ENCODE measurements around the gene MACO1. TPM values are rescaled to one million over a fixed set of nuclear protein-coding genes. Genes with fewer than 3 reads are reported as not detected.
A peak's percentile ranks its signal among the peaks of the same experiment; 100 is the strongest.

Gene MACO1
- total RNA-seq, 2 experiments from 2014 or later: 24.1 to 24.9 TPM

DNA sequence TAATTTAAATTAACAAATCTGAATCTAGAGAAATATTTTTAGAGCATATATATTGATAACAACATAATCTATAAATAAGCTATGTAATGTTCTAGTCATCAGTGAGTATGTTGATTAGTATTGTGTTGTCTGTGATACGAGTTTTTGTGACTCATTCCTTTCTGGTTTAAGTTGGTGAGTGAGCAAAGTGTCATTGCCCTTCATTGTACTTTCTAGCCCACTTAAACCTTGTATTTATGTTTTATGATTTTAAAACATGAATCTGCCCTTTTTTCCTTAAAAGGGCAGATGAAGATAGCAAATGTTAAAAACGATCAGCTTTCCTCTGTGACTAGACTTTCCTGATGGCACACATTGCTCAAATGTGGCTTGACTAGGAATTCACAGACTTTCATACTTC lies 38.5 kb downstream of the MACO1 start:
- H3K27me3 ChIP-seq (ENCODE audit: control insufficient read depth in 1 of 2, insufficient read depth in 2 of 2, low read length in 2 of 2): no peaks in the 10 kb centered on the region
- intact Hi-C loops (cut with DNase I, micrococcal nuclease): no loop called here
- Mint-ChIP-seq H3K4me3 (no peak overlapping the region), H3K27me3 (no peaks in the 10 kb centered on the region), H3K9me3 (no peaks in the 10 kb centered on the region), H3K4me1 (ENCODE audit: low read depth) (peaks cover 61% of the 10 kb centered on the region), H3K27ac (no peak overlapping the region), H3K36me3 (ENCODE audit: low read depth) (peaks cover 40% of the 10 kb centered on the region)
- no peak overlapping the region for H3K27ac ChIP-seq (ENCODE audit: low read depth in 1 of 2, low read length in 2 of 2)
- ATAC-seq (ENCODE audit: poor library complexity) (no peak), DNase-seq (no peak)
- TF ChIP-seq, protein P1, sequence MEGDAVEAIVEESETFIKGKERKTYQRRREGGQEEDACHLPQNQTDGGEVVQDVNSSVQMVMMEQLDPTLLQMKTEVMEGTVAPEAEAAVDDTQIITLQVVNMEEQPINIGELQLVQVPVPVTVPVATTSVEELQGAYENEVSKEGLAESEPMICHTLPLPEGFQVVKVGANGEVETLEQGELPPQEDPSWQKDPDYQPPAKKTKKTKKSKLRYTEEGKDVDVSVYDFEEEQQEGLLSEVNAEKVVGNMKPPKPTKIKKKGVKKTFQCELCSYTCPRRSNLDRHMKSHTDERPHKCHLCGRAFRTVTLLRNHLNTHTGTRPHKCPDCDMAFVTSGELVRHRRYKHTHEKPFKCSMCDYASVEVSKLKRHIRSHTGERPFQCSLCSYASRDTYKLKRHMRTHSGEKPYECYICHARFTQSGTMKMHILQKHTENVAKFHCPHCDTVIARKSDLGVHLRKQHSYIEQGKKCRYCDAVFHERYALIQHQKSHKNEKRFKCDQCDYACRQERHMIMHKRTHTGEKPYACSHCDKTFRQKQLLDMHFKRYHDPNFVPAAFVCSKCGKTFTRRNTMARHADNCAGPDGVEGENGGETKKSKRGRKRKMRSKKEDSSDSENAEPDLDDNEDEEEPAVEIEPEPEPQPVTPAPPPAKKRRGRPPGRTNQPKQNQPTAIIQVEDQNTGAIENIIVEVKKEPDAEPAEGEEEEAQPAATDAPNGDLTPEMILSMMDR (IDR thresholded peaks at IDR 0.05): no peak
- peaks cover 10% of the 10 kb centered on the region for H3K36me3 ChIP-seq (ENCODE audit: insufficient read depth, low read length)
- ChIA-PET CTCF (interaction anchor here (0.7 kb wide), 1 partner anchor 36 kb away, joined by 3 read pairs; no protein-coding TSS in a partner anchor), POLR2A (interaction anchor here (2.5 kb wide), 1 partner anchor 38 kb away, joined by 11 read pairs; the partner anchor contains the start of gene MACO1)
- no peak overlapping the region for H3K4me3 ChIP-seq (ENCODE audit: low read length)
- H3K9me3 ChIP-seq (ENCODE audit: control insufficient read depth in 1 of 2, insufficient read depth in 1 of 2, low read length in 2 of 2): no peaks in the 10 kb centered on the region
- H3K4me1 ChIP-seq (ENCODE audit: insufficient read depth, low read length): peaks cover 11% of the 10 kb centered on the region

DNA sequence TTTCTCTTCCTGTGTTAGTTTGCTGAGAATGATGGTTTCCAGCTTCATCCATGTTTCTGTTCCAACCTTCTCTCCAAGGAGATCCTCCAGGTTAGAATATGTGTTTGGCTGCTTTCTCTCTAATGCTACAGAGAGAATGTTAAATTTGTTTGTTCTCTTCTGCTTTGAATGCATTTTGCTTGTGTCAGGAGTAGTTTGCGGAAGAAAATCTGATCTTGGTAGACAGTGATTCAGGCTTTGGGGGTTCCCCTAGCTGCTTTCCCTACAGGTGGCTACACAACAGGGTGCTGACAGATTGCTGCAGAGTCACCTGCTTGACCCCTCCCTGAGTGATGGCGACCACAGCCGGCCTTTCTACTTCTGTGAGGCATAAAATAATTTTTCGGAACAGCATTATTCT lies 41.8 kb downstream of the MACO1 start:
- ATAC-seq (ENCODE audit: poor library complexity) (peak; percentile 27), DNase-seq (peak in 3 of 14 experiments; percentile 12 to 35 (median 21))
- Mint-ChIP-seq H3K36me3 (ENCODE audit: low read depth) (peaks cover 42% of the 10 kb centered on the region), H3K27ac (peak overlapping the region; percentile 95), H3K27me3 (no peaks in the 10 kb centered on the region), H3K9me3 (no peaks in the 10 kb centered on the region), H3K4me1 (ENCODE audit: low read depth) (peaks cover 73% of the 10 kb centered on the region), H3K4me3 (peak overlapping the region; percentile 63)
- H3K27me3 ChIP-seq (ENCODE audit: control insufficient read depth in 1 of 2, insufficient read depth in 2 of 2, low read length in 2 of 2): no peaks in the 10 kb centered on the region
- TF ChIP-seq, protein P1 (IDR thresholded peaks at IDR 0.05): no peak
- peaks cover 11% of the 10 kb centered on the region for H3K36me3 ChIP-seq (ENCODE audit: insufficient read depth, low read length)
- no peak overlapping the region for H3K27ac ChIP-seq (ENCODE audit: low read depth in 1 of 2, low read length in 2 of 2)
- POLR2A ChIA-PET: interaction anchor here (0.8 to 1.1 kb wide), 2 partner anchors 17 to 42 kb away, joined by 3 to 5 read pairs; partner anchors contain the start of gene MACO1
- intact Hi-C loops (cut with DNase I, micrococcal nuclease): loop anchor here (5.0 kb wide), 1 partner anchor 40 kb away; the partner anchor contains the start of gene MACO1 (in 2 of the 2)
- H3K4me3 ChIP-seq (ENCODE audit: low read length): no peak overlapping the region
- H3K4me1 ChIP-seq (ENCODE audit: insufficient read depth, low read length): peaks cover 17% of the 10 kb centered on the region
- no peaks in the 10 kb centered on the region for H3K9me3 ChIP-seq (ENCODE audit: control insufficient read depth in 1 of 2, insufficient read depth in 1 of 2, low read length in 2 of 2)
- CTCF ChIA-PET: no interaction called here

DNA sequence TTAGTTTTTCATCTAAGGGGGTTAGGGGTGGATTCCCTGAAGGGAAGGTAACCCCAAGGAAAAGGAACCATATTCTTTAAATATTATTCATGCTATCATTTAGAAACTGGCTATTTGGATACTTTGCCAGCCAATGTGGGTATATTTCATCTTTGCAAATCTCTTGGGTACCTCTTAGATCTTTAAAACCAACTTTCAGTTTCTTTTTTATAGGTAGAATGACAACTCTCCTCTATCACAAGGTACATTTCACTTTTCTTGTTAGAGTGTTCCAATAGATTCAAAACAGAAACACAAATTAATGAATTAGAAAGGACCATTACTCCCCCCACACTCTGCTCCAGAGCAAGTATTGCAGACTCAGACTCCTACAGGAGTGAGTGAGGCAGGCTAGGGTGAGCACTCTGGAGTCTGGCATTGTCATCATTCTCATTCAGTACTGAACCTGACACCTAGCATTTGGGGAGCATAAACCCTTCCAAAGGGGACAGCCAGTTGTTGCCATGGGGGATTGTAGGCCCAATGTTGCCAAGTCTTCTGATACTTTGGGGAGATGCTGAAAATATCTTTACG lies 43.0 kb downstream of the MACO1 start:
- peak overlapping the region; percentile 79 for H3K4me3 Mint-ChIP-seq
- H3K9me3 Mint-ChIP-seq: no peaks in the 10 kb centered on the region
- TF ChIP-seq, protein P1 (IDR thresholded peaks at IDR 0.05): no peak
- ChIA-PET CTCF (no interaction called here), POLR2A (interaction anchor here (0.7 to 0.8 kb wide), 2 partner anchors 43 to 337 kb away, joined by 3 to 6 read pairs; partner anchors contain the start of gene MACO1)
- peaks cover 17% of the 10 kb centered on the region for H3K4me1 ChIP-seq (ENCODE audit: insufficient read depth, low read length)
- ATAC-seq (ENCODE audit: poor library complexity) (peak; percentile 25), DNase-seq (peak in 2 of 14 experiments; percentile 11 to 44)
- H3K27ac Mint-ChIP-seq: peak overlapping the region; percentile 95
- no peaks in the 10 kb centered on the region for H3K9me3 ChIP-seq (ENCODE audit: control insufficient read depth in 1 of 2, insufficient read depth in 1 of 2, low read length in 2 of 2)
- H3K4me3 ChIP-seq (ENCODE audit: low read length): peak overlapping the region; percentile 19
- peaks cover 29% of the 10 kb centered on the region for H3K36me3 Mint-ChIP-seq (ENCODE audit: low read depth)
- H3K36me3 ChIP-seq (ENCODE audit: insufficient read depth, low read length): peaks cover 11% of the 10 kb centered on the region
- peaks cover 61% of the 10 kb centered on the region for H3K4me1 Mint-ChIP-seq (ENCODE audit: low read depth)
- no peaks in the 10 kb centered on the region for H3K27me3 Mint-ChIP-seq
- intact Hi-C loops (cut with DNase I, micrococcal nuclease): loop anchor here (5.0 kb wide), 1 partner anchor 41 kb away; the partner anchor contains the start of gene MACO1 (in 2 of the 2)
- H3K27ac ChIP-seq (ENCODE audit: low read depth in 1 of 2, low read length in 2 of 2): peak overlapping the region; percentile 37 to 48
- no peaks in the 10 kb centered on the region for H3K27me3 ChIP-seq (ENCODE audit: control insufficient read depth in 1 of 2, insufficient read depth in 2 of 2, low read length in 2 of 2)
